ENCODE data around the gene RAB24.

RAB24 gene

GRCh38 chr5:177319913-177320588, 16.5 kb upstream of the RAB24 start:
- no peak for TF ChIP-seq Cebpa-rat (IDR thresholded peaks at IDR 0.05)
- Histone ChIP-seq H3K9me3 (replicated peaks in 1 of 11) (peaks cover 0 to 16% (median 5%) of the 10 kb centered on the region in 11 experiments; a peak in 2 of 22 replicates), H3K4me2 (peak overlapping the region; percentile 60 to 77 (median 69)), H3K36me3 (peaks cover 0 to 25% (median 12%) of the 10 kb centered on the region in 11 experiments; a peak in 14 of 22 replicates), H3K27ac (peak overlapping the region in 5 of 11 experiments; percentile 7 to 39 (median 19); a peak in 4 of 22 replicates), H4K20me1 (peaks cover 0 to 65% (median 26%) of the 10 kb centered on the region in 11 experiments; a peak in 11 of 22 replicates), H3K4me1 (peaks cover 37 to 59% (median 48%) of the 10 kb centered on the region in 10 experiments), H3K9ac (peak overlapping the region in 1 of 11 experiments; percentile 29; a peak in 1 of 22 replicates), H3K4me3 (no peak overlapping the region), H3K27me3 (no peaks in the 10 kb centered on the region)

GRCh38 chr5:177317959-177318377, 14.4 kb upstream of the RAB24 start:
- H4K20me1 ChIP-seq, result peaks cover 0 to 60% (median 35%) of the 10 kb centered on the region in 11 experiments; a peak in 12 of 22 replicates
- H3K27ac ChIP-seq, result no peak overlapping the region
- H3K4me3 ChIP-seq, result no peak overlapping the region
- peaks cover 0 to 14% (median 6%) of the 10 kb centered on the region in 11 experiments; a peak in 11 of 22 replicates for H3K36me3 ChIP-seq
- H3K4me1 ChIP-seq, result peaks cover 28 to 56% (median 39%) of the 10 kb centered on the region in 10 experiments
- no peaks in the 10 kb centered on the region for H3K27me3 ChIP-seq
- H3K9me3 ChIP-seq (replicated peaks in 1 of 11), result peaks cover 0 to 11% (median 0%) of the 10 kb centered on the region in 11 experiments; a peak in 2 of 22 replicates
- no peak for TF ChIP-seq Cebpa-rat (IDR thresholded peaks at IDR 0.05)
- H3K9ac ChIP-seq, result no peak overlapping the region
- peak overlapping the region in 1 of 11 experiments; percentile 16; a peak in 2 of 22 replicates for H3K4me2 ChIP-seq

- Histone ChIP-seq H3K4me2 (no peak overlapping the region), H3K27me3 (no peaks in the 10 kb centered on the region), H3K9ac (peak overlapping the region in 1 of 11 experiments; percentile 41; a peak in 1 of 22 replicates), H3K9me3 (replicated peaks in 1 of 11) (peaks cover 0 to 11% (median 0%) of the 10 kb centered on the region in 11 experiments; a peak in 2 of 22 replicates), H4K20me1 (peaks cover 0 to 67% (median 40%) of the 10 kb centered on the region in 11 experiments; a peak in 12 of 22 replicates), H3K4me1 (peaks cover 29 to 56% (median 38%) of the 10 kb centered on the region in 10 experiments), H3K4me3 (no peak overlapping the region), H3K36me3 (peaks cover 0 to 14% (median 6%) of the 10 kb centered on the region in 11 experiments; a peak in 11 of 22 replicates), H3K27ac (no peak overlapping the region)
- TF ChIP-seq Cebpa-rat (IDR thresholded peaks at IDR 0.05), result no peak
Observed at GRCh38 chr5:177316005-177316404, 12.5 kb upstream of the RAB24 start.

GRCh38 chr5:177315411-177315810, 11.9 kb upstream of the RAB24 start:
- Histone ChIP-seq H3K9ac (peak overlapping the region in 1 of 11 experiments; percentile 97; a peak in 2 of 22 replicates), H4K20me1 (peaks cover 4 to 64% (median 36%) of the 10 kb centered on the region in 11 experiments; a peak in 18 of 22 replicates), H3K36me3 (peaks cover 0 to 16% (median 6%) of the 10 kb centered on the region in 11 experiments; a peak in 14 of 22 replicates), H3K27ac (no peak overlapping the region), H3K4me2 (no peak overlapping the region), H3K9me3 (replicated peaks in 1 of 11) (peaks cover 0 to 11% (median 0%) of the 10 kb centered on the region in 11 experiments; a peak in 2 of 22 replicates), H3K27me3 (no peaks in the 10 kb centered on the region), H3K4me3 (no peak overlapping the region), H3K4me1 (peaks cover 29 to 56% (median 38%) of the 10 kb centered on the region in 10 experiments)
- TF ChIP-seq Cebpa-rat (IDR thresholded peaks at IDR 0.05), result no peak

GRCh38 chr5:177314376-177315342, 11.1 kb upstream of the RAB24 start:
- Histone ChIP-seq H3K36me3 (peaks cover 0 to 21% (median 12%) of the 10 kb centered on the region in 11 experiments; a peak in 14 of 22 replicates), H3K27ac (peak overlapping the region in 3 of 11 experiments; percentile 21 to 42 (median 23); a peak in 3 of 22 replicates), H3K4me1 (peaks cover 29 to 56% (median 38%) of the 10 kb centered on the region in 10 experiments), H3K9ac (peak overlapping the region in 3 of 11 experiments; percentile 38 to 97 (median 44); a peak in 9 of 22 replicates), H3K27me3 (no peaks in the 10 kb centered on the region), H4K20me1 (peaks cover 11 to 60% (median 32%) of the 10 kb centered on the region in 11 experiments; a peak in 18 of 22 replicates), H3K4me3 (no peak overlapping the region), H3K4me2 (no peak overlapping the region), H3K9me3 (replicated peaks in 1 of 11) (peaks cover 0 to 7% (median 0%) of the 10 kb centered on the region in 11 experiments; a peak in 2 of 22 replicates)
- no peak for TF ChIP-seq Cebpa-rat (IDR thresholded peaks at IDR 0.05)

- Histone ChIP-seq H3K9me3 (replicated peaks in 1 of 11) (no peaks in the 10 kb centered on the region), H4K20me1 (peaks cover 11 to 59% (median 32%) of the 10 kb centered on the region in 11 experiments; a peak in 17 of 22 replicates), H3K4me1 (peaks cover 38 to 62% (median 47%) of the 10 kb centered on the region in 10 experiments), H3K27me3 (no peaks in the 10 kb centered on the region), H3K36me3 (peaks cover 0 to 30% (median 12%) of the 10 kb centered on the region in 11 experiments; a peak in 15 of 22 replicates), H3K4me3 (peak overlapping the region in 2 of 10 experiments; percentile 91 to 95; a peak in 3 of 20 replicates), H3K9ac (peak overlapping the region in 7 of 11 experiments; percentile 95 to 98 (median 97); a peak in 10 of 22 replicates), H3K4me2 (peak overlapping the region in 10 of 11 experiments; percentile 96 to 100 (median 99); a peak in 18 of 22 replicates), H3K27ac (peak overlapping the region in 7 of 11 experiments; percentile 27 to 100 (median 98); a peak in 8 of 22 replicates)
- no peak for TF ChIP-seq Cebpa-rat (IDR thresholded peaks at IDR 0.05)
Observed at GRCh38 chr5:177313561-177314259, 10.2 kb upstream of the RAB24 start.

GRCh38 chr5:177312649-177313181, 9.2 kb upstream of the RAB24 start:
- Histone ChIP-seq H4K20me1 (peaks cover 11 to 58% (median 31%) of the 10 kb centered on the region in 11 experiments; a peak in 17 of 22 replicates), H3K4me2 (peak overlapping the region; percentile 96 to 100 (median 99)), H3K9ac (peak overlapping the region; percentile 44 to 98 (median 96); a peak in 20 of 22 replicates), H3K4me3 (peak overlapping the region; percentile 57 to 97 (median 91)), H3K27ac (peak overlapping the region in 10 of 11 experiments; percentile 68 to 100 (median 98); a peak in 20 of 22 replicates), H3K27me3 (no peaks in the 10 kb centered on the region), H3K36me3 (peaks cover 1 to 32% (median 13%) of the 10 kb centered on the region in 11 experiments; a peak in 16 of 22 replicates), H3K4me1 (peaks cover 48 to 71% (median 54%) of the 10 kb centered on the region in 10 experiments), H3K9me3 (replicated peaks in 1 of 11) (no peaks in the 10 kb centered on the region)
- no peak for TF ChIP-seq Cebpa-rat (IDR thresholded peaks at IDR 0.05)
